Midbrain (tissue), 1 donor: ENCODE data around the gene SLC16A11.
"Not testable (repeated sequence)": the region's sequence is repeated elsewhere in the genome, so short reads cannot be mapped to it uniquely, and the experiment has no call there.

ENCODE experiments used
- DNase-seq: peaks from one replicate; lab custom pipeline; 2025; lab: John Stamatoyannopoulos, UW

Gene SLC16A11

GRCh38 chr17:7005716-7006115 lies 38.2 kb downstream of the SLC16A11 start:
- no peak for DNase-seq

GRCh38 chr17:7004398-7005253 lies 39.3 kb downstream of the SLC16A11 start:
- peak; percentile 54 for DNase-seq

- no peak for DNase-seq
These were observed 40.1 kb downstream of the SLC16A11 start for GRCh38 chr17:7003745-7004144.

- no peak for DNase-seq
These were observed 41.4 kb downstream of the SLC16A11 start for GRCh38 chr17:7002288-7003047.

GRCh38 chr17:7001318-7001961 lies 42.5 kb downstream of the SLC16A11 start:
- no peak for DNase-seq

- no peak for DNase-seq
These were observed 44.9 kb downstream of the SLC16A11 start for GRCh38 chr17:6998855-6999508.

GRCh38 chr17:6997171-6997570 lies 46.7 kb downstream of the SLC16A11 start:
- no peak for DNase-seq

GRCh38 chr17:6996256-6997011 lies 47.5 kb downstream of the SLC16A11 start:
- no peak for DNase-seq

GRCh38 chr17:6995500-6996255 lies 48.2 kb downstream of the SLC16A11 start, which contains the start of gene ALOX12:
Gene ALOX12, plus strand, starts transcription at chr17:6996049. Its CDS starts 69 bp downstream, at chr17:6996118.
- no peak for DNase-seq

GRCh38 chr17:6994666-6995256 lies 49.1 kb downstream of the SLC16A11 start:
- DNase-seq: no peak

GRCh38 chr17:6994118-6994598 lies 49.7 kb downstream of the SLC16A11 start:
- DNase-seq: no peak

- not testable (repeated sequence) for DNase-seq
These were observed 50.3 kb downstream of the SLC16A11 start for GRCh38 chr17:6993613-6994056.
